NCI-H345 treated with DMSO at 0.1 percent for 48 hours (cell line): Measurements from ENCODE around the gene CASKIN2.
"Not testable (repeated sequence)": the region's sequence is repeated elsewhere in the genome, so short reads cannot be mapped to it uniquely, and the experiment has no call there.

Experiments
- DNase-seq: peaks from one replicate; lab custom pipeline; 2025; ENCODE audit not compliant: unreplicated experiment; lab: John Stamatoyannopoulos, UW

The CASKIN2 gene

GRCh38 chr17:75475851-75476250 lies 39.5 kb downstream of the CASKIN2 start:
- no peak for DNase-seq

- DNase-seq = no peak
Measured at GRCh38 chr17:75475144-75475835, 40.0 kb downstream of the CASKIN2 start.

GRCh38 chr17:75474736-75475135 lies 40.6 kb downstream of the CASKIN2 start:
- DNase-seq = no peak

GRCh38 chr17:75473246-75473645 lies 42.1 kb downstream of the CASKIN2 start:
- DNase-seq = no peak

GRCh38 chr17:75472119-75472518 lies 43.2 kb downstream of the CASKIN2 start:
- DNase-seq = peak; percentile 69

GRCh38 chr17:75471207-75471606 lies 44.1 kb downstream of the CASKIN2 start:
- no peak for DNase-seq

- DNase-seq = no peak
Measured at GRCh38 chr17:75468779-75469373, 46.5 kb downstream of the CASKIN2 start.

- DNase-seq = no peak
Measured at GRCh38 chr17:75468291-75468754, 47.0 kb downstream of the CASKIN2 start.

GRCh38 chr17:75465039-75465438 lies 50.3 kb downstream of the CASKIN2 start:
- no peak for DNase-seq

- DNase-seq = no peak
Measured at GRCh38 chr17:75463603-75464002, 51.7 kb downstream of the CASKIN2 start.

GRCh38 chr17:75460295-75460694 lies 55.0 kb downstream of the CASKIN2 start:
- no peak for DNase-seq

- DNase-seq = no peak
Measured at GRCh38 chr17:75459590-75460267, 55.6 kb downstream of the CASKIN2 start.

GRCh38 chr17:75459246-75459589 lies 56.1 kb downstream of the CASKIN2 start:
- DNase-seq = no peak

GRCh38 chr17:75457047-75457654 lies 58.2 kb downstream of the CASKIN2 start:
- DNase-seq = peak; percentile 48

- peak; percentile 99 for DNase-seq
Measured at GRCh38 chr17:75456417-75457046, 58.8 kb downstream of the CASKIN2 start, which contains the start of gene TMEM94. TMEM94 (plus strand) TSS chr17:75456635; CDS start chr17:75471906, 15,271 bp downstream.

- DNase-seq = no peak
Measured at GRCh38 chr17:75456039-75456416, 59.3 kb downstream of the CASKIN2 start.

GRCh38 chr17:75454672-75455071 lies 60.7 kb downstream of the CASKIN2 start:
- not testable (repeated sequence) for DNase-seq

GRCh38 chr17:75454193-75454592 lies 61.1 kb downstream of the CASKIN2 start:
- DNase-seq = no peak

- DNase-seq = no peak
Measured at GRCh38 chr17:75450270-75450669, 65.1 kb downstream of the CASKIN2 start.
